HG03460 (cell line): ENCODE data around the gene SLC24A4.
"Not testable (repeated sequence)": the region's sequence is repeated elsewhere in the genome, so short reads cannot be mapped to it uniquely, and the experiment has no call there.

Source experiments
- ATAC-seq: cut with Tn5 transposase; IDR thresholded peaks from one replicate; pipeline ENCODE4 v1.9.1; 2021; ENCODE audit not compliant: unreplicated experiment

The SLC24A4 gene

DNA sequence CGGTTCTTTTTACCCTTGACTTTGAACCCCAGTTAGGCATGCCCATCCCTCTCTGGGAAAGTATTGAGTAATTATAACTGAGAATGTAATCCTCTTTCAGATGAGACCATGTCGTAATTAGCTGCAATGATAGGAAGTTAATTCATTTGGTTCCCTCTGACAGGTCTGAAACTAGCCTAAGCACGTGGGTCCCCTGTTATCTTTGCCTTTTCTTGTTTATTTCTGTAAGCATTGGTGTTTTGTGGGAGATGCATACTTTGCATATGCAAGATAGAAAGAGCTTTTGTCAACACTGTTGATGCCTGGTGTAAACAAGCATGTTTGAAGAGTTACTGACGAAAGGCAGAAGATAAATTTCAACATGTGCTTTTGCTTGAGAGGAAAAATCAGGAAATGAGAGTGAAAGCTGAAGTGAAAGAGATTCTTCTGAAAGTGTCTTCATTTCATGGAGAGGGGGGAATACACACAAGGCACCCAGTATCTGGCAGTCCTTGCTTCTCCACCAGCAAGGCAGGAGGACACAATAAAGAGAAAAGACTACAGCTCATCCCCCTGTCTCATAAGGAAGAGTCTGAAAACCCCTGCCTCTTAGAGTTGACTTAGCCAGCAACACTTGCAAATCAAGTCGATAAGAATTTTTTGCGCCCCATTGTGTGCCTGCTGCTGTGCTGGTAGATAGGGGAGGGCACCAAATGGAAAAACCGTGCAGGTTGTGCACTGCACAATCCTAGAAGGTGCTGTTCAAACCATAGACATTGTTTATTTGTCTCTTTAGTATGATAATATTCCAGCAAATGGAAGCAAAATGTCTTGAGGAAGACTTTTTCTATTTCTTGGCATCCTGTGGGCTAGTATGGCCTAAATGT is 77.8 kb downstream of the SLC24A4 start:
- ATAC-seq: peak; percentile 61

DNA sequence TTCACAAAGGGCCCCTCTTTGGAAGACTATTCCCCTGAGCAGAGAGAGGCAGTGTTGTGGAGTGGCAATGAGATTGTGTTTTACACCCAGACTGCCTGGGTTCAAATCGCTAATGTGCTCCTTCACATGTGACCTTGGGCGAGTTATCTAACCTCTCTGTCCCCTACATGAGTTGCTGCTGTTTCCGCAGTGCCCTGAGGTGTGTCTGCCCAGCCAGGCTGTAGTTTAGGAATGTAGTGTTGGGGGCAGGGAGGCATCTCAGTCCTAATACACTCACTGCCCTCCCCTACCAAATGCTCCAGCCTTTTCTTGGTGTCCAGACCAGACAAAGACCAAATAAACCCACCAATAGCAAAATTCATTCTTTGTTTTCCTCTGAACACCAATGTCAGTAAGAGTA is 78.6 kb downstream of the SLC24A4 start:
- ATAC-seq: no peak

DNA sequence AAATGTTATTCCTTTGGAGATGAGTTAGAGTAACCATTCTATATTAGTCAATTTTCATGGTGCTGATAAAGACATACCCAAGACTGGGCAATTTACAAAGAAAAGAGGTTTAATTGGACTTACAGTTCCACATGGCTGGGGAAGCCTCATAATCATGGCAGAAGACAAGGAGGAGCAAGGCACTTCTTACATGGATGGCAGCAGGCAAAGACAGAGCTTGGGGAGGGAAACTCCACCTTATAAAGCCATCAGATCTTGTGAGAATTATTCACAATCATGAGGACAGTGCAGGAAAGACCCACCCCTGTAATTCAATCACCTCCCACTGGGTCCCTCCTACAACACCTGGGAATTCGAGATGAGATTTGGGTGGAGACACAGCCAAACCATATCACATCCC is 79.5 kb downstream of the SLC24A4 start:
- not testable (repeated sequence) for ATAC-seq

DNA sequence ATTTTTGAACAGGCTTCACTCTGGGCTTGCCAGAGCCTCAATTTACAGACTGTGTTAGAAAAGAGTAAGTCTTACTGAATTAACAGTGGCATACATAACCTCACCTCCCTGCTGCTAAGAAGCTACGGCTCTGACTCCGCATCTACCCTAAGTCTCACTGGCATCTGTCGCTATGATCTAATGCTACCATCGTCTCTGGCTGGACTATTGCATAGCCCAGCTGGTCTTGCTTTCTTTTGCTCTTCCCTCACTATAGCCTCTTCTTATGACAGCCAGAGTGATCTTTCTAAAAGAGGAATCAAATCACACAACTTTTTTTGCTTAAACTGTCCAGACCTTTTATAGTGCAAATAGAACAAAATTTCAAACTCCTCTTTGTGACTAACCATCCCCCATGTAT is 81.1 kb downstream of the SLC24A4 start:
- no peak for ATAC-seq

DNA sequence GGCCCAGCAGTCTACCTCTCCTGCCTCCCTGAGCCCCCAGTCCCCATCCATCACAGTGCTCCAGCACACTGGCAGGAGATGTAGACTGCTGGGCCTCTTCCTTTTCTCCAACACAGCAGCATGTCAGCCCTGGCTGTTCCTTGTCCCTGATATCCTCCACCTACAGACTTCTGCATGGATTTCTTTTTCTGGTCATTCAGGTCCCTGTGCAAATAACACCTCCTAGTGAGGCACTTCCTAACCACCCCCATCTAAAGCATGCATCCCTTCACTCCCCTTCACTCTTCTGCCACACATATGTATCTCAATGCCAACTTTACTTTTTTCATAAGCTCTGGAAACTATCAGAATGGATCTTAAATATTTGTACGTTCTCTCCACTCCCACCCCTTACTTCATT is 81.5 kb downstream of the SLC24A4 start:
- ATAC-seq: no peak

DNA sequence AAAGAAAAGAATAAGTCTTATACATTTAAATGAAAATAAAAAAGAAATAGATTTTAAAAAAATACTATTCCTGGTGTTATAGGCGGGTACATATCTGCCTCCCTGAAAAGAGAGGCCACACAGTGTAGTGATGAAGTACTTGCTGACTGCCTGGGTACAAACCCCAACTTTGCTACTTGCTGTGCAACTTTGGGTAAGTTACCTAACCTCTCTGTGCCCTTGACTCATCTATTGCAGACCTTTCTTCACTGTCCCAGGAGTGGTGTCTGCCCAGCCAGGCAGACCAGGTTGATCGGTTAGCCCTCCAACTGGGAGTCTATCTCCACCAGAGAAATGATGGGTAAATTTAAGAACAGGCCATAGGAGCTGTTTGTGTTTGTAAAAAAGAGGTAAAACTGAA is 82.0 kb downstream of the SLC24A4 start:
- ATAC-seq: no peak

DNA sequence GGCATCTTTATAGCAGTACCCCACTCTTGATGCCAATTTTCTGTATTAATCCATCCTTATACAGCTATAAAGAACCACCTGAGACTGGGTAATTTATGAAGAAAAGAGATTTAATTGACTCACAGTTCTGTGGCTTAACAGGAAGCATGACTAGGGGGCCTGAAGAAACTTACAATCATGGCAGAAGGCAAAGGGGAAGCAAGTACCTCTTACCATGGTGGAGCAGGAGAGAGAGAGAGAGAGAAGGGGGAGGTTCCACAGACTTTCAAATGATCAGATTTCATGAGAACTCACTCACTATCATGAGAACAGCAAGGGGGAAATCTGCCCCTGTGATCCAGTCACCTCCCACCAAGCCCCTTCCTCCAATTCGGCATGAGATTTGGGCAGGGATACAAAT is 84.4 kb downstream of the SLC24A4 start:
- no peak for ATAC-seq

DNA sequence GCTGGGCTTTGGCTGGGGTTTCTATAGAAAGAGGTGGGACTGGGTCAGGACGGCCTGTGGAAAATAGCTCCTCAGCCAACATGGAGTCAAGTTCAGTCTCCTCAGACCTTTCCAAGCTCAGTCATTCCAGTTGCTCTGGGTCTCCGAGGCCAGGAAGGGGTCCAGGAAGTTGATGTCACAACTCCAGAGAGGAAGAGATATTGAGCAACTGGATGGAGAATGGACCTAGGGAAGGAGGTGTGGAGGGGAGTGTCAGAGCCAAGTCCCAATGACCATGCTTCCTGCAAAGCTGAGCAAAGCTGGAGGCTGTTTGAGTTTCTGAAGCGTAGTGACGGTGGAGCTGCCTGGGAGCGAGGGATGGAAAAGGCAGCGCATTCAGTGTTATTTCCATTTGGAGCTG is 86.1 kb downstream of the SLC24A4 start:
- no peak for ATAC-seq

DNA sequence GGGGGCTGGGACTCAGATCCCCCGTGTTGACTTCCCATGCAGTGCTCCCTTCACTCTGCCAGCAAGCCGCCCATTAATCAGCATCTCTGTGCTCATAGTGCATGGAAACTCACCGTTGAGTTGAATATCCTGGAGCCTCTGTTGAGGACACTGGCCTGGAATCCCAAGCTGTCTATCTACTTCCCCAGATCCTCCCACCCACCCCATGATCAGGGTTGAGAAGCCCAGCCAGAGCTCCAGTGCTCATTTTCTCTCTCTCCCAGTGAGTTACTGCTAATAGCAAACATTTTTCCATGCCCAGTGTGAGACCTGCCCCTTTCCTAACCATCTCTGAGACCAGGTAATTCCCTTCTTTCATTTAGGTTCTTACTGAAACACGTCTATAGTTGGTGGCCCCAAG is 88.2 kb downstream of the SLC24A4 start:
- no peak for ATAC-seq

DNA sequence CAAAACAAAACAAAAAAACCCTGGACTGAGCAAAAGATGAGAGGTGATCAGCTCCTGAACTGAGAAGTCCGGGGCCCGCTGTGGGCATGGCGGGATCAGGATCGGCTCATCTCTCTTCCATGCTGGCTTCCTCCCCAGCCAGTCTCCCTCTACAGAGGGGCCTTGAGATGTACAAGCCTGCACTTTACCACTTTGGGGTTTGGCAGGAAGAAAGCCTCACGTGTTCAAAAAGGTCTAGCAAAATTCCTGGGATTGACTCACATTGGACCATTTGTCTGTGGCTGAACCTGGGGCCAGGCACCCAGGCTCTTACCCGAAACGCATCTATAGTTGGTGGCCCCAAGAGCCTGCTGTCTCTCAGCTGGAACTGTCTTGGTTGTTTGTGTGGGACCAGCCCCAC is 89.0 kb downstream of the SLC24A4 start:
- no peak for ATAC-seq

DNA sequence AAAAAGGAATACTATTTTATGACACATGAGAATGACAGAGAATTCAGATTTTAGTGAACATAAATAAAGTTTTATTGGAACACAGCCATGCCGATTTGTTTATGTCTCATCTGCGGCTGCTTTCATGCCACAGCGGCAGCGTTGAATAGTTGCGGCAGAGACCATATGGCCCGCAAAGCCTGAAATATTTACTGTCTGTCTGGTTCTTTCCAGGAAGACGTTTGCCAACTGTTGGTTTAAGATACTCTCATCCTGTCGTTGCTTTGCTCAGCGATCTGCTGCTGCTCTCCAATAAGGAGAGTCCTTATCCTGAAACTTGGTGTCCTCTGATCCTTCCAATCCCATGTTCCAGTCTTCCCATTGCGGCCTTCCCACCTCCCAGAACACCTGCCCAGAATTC is 89.9 kb downstream of the SLC24A4 start:
- ATAC-seq: no peak

DNA sequence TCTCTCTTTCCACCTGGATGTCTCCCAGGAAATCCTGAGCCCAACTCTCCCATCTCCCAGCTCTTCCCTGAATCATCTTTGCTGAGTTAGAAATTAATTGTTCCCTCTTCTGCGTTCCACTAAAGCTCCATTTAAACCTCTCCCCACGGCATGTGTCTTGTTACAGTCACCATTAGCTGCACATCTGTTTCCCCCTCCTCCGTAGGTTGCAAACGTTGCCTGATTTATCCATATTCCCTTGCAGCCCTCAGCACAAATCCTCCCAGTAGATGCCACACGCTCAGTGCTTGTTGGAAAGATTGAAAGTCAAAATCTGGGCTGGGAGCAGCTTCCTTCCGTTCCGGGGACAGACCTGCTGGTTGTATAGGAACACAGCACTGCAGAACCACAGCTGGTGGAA is 90.4 kb downstream of the SLC24A4 start:
- ATAC-seq: no peak

DNA sequence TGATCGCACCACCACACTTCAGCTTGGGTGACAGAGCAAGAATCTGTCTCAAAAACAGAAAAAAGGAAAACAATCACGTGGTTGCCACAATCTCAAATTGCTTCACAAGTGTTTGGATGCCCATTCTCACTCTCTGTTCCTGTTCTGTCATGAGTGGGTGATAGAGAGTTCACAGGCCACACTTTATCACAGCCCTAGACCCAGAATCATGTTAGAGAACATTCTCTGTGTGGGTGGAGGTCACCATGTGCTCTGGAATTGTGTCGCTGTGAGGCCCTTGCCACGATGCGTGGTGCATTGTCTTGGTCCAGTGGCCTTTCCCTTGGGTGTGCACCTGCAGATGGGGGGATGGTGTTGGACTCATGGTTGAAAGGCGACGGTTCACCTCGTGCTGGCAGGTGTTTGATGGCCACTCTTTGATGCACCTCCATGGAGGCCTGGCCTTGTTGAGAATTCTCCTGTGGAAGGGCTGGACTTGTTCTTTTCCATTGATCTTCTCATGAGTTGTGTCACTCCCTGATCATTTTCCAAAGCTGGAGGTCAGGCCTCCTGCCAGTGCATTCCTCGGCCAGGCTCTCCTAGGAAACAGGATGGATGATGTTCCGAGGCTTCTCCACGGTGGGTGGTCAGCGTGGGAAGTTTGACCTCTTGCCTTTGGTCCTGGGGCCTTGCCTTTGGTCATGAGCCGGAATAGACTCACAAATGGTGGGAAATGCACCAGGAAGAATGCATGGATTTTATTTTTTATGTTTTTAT is 91.9 kb downstream of the SLC24A4 start:
- no peak for ATAC-seq

DNA sequence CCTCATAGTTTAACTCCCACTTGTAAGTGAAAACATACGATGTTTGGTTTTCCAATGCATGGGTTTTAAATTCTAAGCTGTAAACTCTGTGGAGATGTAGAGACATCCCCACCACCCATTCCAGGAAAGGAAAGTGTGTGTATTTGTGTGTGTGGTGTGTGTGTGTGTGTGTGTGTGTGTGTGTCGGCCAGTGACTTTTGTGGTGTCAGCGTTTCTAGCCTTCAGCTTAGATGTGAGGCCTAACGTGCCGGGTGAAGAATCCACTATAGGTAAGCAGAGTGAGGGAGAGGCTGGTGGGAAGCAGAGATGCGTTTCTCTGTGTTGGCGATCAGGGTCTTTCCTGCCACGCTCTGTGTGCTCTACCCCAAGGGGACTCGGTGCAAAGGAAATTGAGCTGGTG is 93.0 kb downstream of the SLC24A4 start:
- no peak for ATAC-seq

DNA sequence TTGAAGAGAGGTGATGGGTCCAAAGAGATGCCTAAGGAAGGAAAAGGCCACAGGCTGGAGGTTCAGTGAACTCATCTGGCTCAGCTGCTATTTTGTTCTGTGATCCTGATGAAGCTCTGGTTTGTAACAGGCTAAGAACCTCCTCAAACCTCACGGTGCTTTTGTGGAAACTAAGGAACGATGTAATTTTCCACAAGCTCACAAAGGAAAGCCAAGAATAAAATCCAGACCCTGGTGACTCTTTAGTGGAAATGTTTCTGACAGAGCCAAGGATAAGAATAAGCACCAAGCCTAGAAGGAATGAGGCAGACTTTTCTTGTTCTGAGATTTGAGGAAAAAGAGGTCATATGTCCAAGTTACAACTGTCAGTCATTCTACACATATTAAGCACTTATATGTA is 93.6 kb downstream of the SLC24A4 start:
- ATAC-seq: no peak

DNA sequence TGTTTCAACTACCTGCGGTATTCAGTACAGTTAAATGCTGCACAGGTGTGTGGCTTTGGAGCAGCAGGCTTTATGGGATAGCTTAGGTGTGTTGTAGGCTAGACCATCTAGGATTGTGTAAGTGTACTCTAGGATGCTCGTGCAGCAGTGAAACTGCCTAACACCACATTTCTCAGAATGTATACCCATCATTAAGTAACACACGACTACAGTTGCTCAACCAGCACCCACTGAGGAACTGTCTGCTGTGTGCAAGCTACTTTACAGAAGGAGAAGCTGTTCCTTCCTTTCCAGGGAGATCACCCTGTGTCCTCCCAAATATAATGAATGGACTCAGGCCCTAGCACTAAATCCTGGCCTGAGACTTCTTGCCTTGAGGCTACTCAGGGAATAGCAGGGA is 94.8 kb downstream of the SLC24A4 start:
- ATAC-seq: no peak

DNA sequence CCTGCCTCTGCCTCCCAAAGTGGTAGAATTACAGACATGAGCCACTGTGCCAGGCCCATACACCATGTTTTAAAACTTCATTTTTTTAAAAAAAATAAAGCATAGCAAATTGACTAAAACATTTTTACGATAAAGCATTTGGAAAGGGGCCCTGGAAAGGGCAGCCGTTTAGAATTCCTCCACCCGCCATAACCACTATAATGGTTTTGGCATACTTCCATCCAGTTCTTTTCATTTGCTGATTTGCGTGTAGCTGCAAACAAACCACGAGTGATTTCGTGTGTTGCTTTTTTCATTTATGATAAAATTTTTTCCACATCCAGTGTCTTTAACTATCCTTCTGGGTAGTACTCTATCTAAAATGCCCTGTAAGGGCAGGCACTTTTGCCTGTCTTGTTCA is 98.8 kb downstream of the SLC24A4 start:
- no peak for ATAC-seq

DNA sequence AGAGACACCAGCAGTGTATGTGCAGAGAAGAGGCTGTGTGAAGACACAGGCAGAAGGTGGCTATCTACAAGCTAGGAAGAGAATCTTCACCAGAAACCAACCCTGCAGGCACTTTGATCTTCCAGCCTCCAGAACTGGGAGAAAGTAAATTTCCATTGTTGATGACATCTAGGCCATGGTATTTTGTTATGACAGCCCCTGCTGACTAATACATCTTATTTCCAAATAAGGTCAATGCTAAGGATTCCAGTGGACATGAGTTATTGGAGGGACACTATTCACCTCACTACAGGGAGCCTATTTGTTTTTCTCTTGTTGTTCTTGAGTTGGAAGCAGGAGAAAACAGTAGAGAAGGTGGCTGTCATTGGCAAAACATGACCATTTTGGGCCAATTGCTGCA is 102.1 kb downstream of the SLC24A4 start:
- ATAC-seq: no peak

DNA sequence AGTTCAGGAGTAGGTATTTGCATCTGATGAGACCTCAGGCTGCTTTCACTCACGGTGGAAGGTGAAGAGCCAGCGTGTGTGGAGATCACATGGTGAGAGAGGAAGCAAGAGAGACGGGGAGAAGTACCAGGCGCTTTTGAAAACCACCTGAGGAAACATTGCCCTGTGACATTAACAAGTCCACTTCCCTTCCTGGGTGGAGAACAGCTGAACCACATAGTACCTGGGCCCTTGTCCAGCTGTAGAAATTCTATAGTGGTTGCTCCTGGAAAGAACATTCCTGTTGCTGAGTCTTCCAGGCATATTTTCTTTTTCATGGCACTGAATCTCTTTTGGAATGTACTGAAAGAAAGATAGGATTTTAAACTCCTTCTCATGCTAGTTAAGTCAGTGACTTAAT is 103.3 kb downstream of the SLC24A4 start:
- ATAC-seq: no peak

DNA sequence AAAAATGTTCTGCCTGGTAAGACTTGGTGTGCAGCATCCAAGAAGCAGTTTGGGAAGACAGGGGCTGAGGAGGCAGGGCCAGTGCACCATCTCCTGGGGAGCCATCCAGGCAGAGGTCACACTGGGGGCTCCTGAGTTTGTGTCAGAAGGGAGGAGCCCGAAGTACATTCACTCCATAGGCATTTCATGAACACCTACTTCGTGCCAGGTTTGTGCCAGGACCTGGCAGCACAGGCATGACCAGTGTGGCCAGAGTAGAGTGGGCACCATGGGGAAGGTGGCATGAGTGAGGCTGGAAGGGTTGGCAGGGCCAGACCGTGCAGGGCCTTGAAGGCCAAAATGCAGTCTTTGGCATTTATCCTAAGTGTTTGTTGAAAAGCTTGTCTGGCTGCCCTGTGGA is 104.1 kb downstream of the SLC24A4 start:
- ATAC-seq: no peak

DNA sequence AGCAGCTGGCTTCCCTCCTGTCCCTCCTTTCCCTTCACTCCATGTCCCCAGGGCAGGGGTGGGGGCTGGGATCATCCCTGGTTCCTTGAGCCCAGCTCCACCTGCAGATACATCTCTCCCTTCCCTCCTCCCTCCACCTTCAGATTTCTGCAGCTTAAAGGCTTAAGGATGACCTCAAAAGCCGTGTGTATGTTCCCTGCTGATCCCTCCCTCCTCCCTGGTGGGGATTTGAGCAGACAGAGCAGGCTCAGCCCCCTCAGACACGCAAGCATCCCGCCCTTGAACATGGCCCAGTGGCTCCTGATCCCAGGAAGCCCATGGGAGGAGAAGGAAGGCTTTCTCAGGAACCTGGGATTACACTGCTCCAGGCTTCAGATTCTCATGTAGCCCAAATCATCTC is 107.7 kb downstream of the SLC24A4 start:
- no peak for ATAC-seq

DNA sequence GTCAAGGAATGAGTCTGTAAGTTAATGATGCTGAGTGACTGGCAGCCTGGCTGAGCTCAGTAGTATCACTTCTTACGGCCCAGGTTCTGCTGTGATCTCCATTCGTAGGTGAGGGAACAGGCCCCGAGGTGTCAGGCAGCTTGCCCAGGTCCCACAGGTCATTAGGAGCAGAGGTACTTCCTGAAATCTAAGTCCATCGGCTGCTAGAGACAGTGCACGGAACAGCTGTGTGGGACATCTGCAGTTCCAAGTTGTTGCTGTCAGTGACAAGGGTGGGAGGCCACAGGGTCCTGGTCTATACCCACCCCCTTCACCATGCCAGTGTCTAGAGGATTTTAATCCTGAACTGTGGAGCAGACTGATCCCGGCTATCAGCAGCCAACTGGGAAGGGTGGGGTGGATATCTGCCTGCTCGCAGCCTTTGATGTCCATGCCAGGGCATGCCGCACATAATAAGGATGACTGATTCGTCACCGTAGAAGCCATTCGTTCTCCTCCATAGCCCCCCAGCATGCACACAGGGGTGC is 108.3 kb downstream of the SLC24A4 start:
- ATAC-seq: no peak
